ENCODE measurements around the gene SORBS1. TPM values are rescaled to one million over a fixed set of nuclear protein-coding genes. Genes with fewer than 3 reads are reported as not detected.

Gene SORBS1
- total RNA-seq, 4 donors from 2014 or later = 35.1 to 53.1 (median 43.3) TPM

DNA sequence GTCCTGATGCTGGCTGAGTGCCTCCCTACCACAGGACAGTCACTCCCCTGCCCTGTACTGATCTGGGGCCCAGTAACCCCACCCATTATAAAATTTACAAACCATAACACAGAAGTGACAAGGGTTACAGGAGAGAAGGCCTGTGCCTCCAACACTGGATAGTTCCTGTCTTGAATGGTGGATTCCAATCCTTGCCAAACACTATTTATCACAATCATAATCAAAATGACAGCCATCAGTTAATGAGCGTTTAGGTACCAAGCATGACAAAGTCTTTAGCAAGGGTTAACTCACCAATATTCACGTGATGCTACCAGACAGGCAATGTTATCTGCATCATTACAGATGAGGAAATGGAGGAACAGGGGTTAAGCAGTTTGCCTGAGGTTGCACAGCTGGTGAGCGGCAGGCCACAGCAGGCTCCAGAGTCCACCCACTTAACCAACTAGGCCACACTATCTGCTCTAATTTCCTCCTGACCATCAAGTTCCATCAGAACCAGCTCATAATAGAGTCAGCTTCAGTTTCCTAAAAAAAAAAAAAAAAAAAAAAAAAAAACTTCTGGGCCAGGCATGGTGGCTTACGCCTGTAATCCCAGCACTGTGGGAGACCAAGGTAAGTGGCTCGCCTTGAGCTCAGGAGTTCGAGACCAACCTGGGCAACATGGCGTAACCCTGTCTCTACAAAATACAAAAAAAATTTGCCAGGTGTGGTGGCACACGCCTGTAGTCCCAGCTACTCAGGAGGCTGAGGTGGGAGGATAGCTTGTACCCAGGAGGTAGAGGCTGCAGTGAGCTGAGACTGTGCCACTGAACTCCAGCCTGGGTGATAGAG, 284.6 kb downstream of the SORBS1 start:
- H3K4me3 ChIP-seq (ENCODE audit: low read depth, poor library complexity, severe bottlenecking) = no peak overlapping the region
- WGBS, 2 donors = 73% methylated on average over 8 of the region's 8 CpGs
- DNase-seq (ENCODE audit: low spot score in 2 of 2) = no peak
- intact Hi-C loops (cut with DNase I; ENCODE audit: low total_unique reads) = no loop called here
- TF ChIP-seq, protein P1, sequence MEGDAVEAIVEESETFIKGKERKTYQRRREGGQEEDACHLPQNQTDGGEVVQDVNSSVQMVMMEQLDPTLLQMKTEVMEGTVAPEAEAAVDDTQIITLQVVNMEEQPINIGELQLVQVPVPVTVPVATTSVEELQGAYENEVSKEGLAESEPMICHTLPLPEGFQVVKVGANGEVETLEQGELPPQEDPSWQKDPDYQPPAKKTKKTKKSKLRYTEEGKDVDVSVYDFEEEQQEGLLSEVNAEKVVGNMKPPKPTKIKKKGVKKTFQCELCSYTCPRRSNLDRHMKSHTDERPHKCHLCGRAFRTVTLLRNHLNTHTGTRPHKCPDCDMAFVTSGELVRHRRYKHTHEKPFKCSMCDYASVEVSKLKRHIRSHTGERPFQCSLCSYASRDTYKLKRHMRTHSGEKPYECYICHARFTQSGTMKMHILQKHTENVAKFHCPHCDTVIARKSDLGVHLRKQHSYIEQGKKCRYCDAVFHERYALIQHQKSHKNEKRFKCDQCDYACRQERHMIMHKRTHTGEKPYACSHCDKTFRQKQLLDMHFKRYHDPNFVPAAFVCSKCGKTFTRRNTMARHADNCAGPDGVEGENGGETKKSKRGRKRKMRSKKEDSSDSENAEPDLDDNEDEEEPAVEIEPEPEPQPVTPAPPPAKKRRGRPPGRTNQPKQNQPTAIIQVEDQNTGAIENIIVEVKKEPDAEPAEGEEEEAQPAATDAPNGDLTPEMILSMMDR (IDR thresholded peaks at IDR 0.05) = no peak
- TF ChIP-seq POLR2A (IDR thresholded peaks at IDR 0.05) = no peak

DNA sequence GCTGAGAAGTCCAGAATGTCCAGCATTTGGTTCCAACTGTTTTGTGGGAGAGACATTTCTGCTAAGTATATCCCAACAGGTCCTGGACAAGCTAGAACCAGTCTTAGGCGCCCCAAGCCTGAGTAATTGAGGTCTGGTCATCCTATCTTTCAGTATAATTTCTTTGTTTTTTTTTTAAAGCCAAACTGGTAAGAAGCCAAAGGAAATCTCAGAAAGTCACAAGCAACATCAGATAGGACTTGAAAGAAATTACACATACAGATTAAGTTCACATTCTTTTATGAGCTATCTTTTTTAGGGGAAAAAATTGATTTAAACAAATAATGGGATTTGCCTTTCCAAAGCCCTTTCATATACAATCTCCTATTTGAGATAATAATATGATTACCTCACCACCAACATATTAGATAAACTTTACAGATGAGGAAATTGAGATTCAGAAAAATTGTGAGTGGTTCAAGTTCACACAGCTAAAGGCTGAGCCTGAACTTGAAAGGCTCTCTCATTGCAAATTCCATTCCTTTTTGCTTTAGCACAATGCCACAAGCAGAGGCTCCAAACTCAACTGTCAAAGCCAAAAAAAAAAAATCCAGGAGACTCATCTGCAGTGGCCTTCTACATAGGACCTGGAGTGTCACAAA, 285.3 kb downstream of the SORBS1 start:
- H3K4me3 ChIP-seq (ENCODE audit: low read depth, poor library complexity, severe bottlenecking) = no peak overlapping the region
- intact Hi-C loops (cut with DNase I; ENCODE audit: low total_unique reads) = no loop called here
- WGBS, 2 donors = 64 to 74% methylated on average over 1 of the region's 1 CpG
- DNase-seq (ENCODE audit: low spot score in 2 of 2) = no peak
- no peak for TF ChIP-seq POLR2A (IDR thresholded peaks at IDR 0.05)
- TF ChIP-seq, protein P1 (IDR thresholded peaks at IDR 0.05) = no peak

DNA sequence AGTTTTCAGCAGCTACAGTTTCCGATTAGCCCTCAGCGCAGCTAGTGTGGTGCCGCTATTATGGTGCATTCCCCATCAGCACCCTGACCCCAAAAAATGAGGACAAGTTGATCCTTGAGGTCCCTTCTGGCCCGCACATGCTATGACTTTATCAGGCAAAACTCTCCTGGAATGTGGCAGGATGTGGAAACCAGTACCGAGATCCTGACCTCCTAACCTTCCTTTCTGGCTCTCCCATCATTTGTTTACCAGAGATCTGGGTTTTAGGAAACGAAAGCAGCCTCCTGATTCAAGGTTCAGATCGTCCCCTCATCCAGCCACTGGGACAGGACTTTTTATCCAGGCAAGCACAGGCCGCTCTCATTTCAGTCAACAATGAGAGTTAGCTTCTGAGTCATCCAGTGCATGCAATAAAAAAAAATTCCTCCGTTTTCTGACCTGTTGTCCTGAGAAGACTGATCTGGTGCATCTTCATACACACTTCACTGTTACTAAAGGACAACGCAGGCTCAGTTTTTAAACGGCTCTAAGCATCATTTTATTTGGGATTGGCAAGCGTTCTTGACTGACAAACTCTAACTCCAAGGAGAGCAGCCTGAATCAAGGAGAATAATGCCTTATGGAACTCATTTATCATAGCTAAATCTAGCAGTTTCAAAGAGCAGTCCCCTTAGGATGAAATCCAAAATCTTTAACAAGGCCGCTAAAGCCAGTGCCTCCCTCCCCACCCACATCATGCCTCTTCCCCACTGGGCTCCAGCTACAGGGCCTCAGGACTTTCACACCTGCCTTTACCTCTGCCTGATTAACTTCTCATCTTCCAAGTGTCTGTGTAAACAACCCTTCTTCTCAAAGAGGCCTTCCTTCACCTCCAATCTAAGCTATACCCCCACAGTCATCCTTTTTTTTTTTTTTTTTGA, 287.5 kb downstream of the SORBS1 start:
- H3K4me3 ChIP-seq (ENCODE audit: low read depth, poor library complexity, severe bottlenecking) = no peak overlapping the region
- 28 to 37% methylated on average over 13 of the region's 13 CpGs for WGBS, 2 donors
- DNase-seq (ENCODE audit: low spot score in 2 of 2) = peak in 1 of 2 donors; percentile 78

DNA sequence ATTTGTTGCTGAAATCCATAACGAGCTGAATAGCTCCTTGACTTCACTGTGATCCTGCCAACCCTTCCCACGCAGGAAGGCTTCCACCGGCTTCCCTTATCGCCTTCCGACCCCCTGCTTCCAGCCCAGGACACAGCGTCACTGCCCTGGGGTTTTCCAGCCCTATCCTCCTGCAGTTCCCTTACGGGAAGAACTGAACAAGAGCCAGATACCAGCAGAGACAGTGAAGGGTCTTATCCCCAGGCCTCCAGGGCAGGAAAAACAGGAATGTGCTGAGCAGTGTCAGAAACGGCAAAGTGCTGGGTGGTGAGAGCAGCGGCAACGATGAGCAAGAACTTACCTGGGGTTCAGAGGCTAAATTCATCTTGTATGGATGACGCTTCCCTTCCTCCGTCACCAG, 292.7 kb downstream of the SORBS1 start:
- 35 to 52% methylated on average over 12 of the region's 12 CpGs for WGBS, 2 donors
- H3K4me3 ChIP-seq (ENCODE audit: low read depth, poor library complexity, severe bottlenecking) = no peak overlapping the region
- intact Hi-C loops (cut with DNase I; ENCODE audit: low total_unique reads) = no loop called here
- DNase-seq (ENCODE audit: low spot score in 2 of 2) = no peak
- TF ChIP-seq, protein P1 (IDR thresholded peaks at IDR 0.05) = no peak
- TF ChIP-seq POLR2A (IDR thresholded peaks at IDR 0.05) = no peak

More for the DNA sequence above, 287.5 kb downstream of the SORBS1 start:
- intact Hi-C loops (cut with DNase I; ENCODE audit: low total_unique reads) = no loop called here
- TF ChIP-seq, protein P1 (IDR thresholded peaks at IDR 0.05) = no peak
- TF ChIP-seq POLR2A (IDR thresholded peaks at IDR 0.05) = no peak

DNA sequence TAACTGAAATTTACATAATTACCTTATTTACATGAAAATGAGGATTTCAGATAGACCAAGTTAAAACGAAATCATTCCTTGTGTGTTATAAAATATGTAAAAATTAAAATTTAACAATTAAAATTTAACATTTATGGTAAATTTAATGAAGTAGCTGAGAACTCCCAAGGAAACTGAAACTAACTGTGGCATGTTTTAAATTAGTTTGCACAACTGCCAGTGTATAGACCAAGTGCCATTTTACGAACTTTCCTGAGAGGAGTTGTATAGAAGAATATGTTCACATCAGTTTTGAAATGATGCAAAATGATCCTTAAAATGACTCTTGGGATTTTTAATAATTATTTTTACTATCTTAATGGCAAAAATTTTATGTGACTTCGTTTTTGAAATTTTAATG, 293.9 kb downstream of the SORBS1 start:
- TF ChIP-seq POLR2A (IDR thresholded peaks at IDR 0.05) = no peak
- TF ChIP-seq, protein P1 (IDR thresholded peaks at IDR 0.05) = no peak
- WGBS, 2 donors = 67 to 72% methylated on average over 3 of the region's 3 CpGs
- H3K4me3 ChIP-seq (ENCODE audit: low read depth, poor library complexity, severe bottlenecking) = no peak overlapping the region
- no peak for DNase-seq (ENCODE audit: low spot score in 2 of 2)
- intact Hi-C loops (cut with DNase I; ENCODE audit: low total_unique reads) = no loop called here
